Hepatic stellate cell (primary cell): ENCODE data around the gene MRPL49.

ENCODE experiments used
- DNase-seq: peaks from one replicate; pipeline ENCODE4 v3.0.0; 2011; ENCODE audit warnings: low spot score

MRPL49 gene

DNA sequence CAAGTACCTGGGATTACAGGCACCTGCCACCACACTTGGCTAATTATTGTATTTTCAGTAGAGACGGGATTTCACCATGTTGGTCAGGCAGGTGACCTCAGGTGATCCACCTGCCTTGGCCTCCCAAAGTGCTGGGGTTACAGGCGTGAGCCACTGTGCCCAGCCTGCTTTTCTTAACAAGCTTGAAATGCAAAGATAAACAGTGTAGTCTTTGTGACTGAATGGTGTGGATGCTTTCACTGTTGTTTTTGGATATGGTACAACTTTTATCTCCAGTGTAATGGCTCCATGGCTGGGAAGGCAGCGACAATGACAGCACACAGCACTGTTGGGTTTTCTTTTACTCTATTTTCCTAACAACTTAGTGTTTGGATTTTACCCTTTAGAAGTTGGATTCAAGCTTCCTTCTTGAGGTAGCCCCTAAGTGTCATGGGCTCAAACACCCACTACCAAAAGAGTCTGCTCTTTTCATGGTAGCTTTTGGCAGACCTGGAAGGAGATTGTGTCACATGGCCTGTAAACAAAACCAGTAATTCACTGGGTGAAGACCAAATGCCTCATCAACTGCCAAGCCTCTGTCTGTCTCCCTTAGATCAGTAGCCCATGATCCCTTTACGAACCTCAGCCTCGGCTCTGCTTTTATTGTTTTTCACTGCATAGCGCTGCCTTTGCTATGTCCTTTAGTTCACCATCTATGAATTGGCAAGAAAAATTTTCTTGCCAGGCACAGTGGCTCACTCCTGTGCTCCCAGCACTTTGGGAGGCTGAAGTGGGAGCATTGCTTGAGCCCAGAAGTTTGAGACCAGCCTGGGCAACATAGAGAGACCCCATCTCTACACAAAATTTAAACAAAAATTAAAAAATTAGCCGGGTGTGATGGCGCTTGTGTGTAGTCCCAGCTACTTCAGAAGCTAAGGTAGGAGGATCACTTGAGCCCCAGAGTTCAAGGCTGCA is 19.7 kb upstream of the MRPL49 start:
- DNase-seq: no peak

GRCh38 chr11:65103476-65103875 is 18.6 kb upstream of the MRPL49 start:
- DNase-seq: no peak

DNA sequence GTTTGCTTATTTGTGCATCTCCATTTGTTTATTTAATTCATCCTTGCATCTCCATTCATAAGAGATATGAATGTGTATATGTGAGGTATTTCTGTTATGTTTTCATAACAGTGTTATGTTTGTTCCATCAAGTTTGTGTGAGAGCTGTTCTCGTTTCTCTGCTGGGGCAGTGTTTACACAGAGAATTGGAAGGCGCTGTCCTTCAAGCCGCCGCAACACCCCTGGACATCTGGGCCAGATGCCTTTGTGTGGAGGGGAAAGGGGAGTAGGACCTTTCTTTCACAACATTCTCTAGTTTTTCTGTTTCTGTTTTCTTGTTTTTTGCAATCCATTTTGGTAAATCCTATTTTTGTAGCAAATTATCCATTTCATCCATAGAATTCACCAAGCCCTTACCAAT is 17.5 kb upstream of the MRPL49 start:
- DNase-seq: no peak

- no peak for DNase-seq
Measured at GRCh38 chr11:65107078-65107477, 15.0 kb upstream of the MRPL49 start.

- DNase-seq: no peak
Measured at GRCh38 chr11:65107751-65108468, 14.2 kb upstream of the MRPL49 start.

GRCh38 chr11:65108469-65109123 is 13.5 kb upstream of the MRPL49 start:
- DNase-seq: no peak

- DNase-seq: no peak
Measured at GRCh38 chr11:65109231-65110198, 12.6 kb upstream of the MRPL49 start.

DNA sequence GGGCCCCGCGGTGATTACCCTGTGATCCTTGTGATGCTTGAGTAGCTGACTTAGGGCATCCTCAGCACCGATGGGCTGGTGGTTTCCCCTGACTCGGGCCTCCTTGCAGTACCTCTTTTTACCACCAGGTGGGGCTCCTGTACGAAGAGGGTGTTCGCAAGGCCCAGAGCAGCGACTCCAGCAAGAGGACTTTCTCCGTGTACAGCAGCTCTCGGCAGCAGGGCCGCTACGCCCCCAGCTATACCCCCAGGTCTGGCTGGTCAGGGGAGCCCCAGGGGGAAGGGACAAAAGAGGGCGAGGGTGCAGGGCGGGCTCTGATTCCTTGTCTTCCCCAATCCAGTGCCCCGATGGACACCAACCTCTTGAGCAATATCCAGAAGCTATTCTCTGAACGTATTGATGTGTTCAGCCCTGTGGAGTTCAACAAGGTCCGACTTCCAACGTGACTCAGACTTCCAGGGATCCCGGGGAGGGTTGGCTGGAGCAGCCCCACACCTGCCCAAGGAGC is 11.7 kb upstream of the MRPL49 start:
- peak; percentile 91 for DNase-seq

DNA sequence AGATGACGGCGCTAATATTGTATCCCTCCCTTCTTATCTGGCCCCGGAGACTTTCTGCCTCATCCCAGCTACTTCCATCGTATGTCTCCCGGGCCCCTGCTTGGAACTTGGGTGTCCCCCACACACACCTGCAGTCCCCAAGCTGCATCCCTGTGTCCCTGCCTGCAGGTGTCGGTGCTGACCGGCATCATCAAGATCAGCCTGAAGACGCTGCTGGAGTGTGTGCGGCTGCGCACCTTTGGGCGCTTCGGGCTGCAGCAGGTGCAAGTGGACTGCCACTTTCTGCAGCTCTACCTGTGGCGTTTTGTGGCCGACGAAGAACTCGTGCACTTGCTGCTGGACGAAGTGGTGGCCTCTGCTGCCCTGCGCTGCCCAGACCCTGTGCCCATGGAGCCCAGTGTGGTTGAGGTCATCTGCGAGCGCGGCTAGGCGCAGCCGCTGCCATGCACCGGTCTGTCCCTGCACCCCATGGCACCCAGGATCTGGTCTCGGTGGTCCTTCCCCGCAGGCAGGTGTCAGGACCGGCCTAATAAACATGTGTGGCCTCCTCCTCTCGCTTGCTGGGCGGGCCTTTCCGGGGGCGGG is 10.9 kb upstream of the MRPL49 start:
- no peak for DNase-seq

DNA sequence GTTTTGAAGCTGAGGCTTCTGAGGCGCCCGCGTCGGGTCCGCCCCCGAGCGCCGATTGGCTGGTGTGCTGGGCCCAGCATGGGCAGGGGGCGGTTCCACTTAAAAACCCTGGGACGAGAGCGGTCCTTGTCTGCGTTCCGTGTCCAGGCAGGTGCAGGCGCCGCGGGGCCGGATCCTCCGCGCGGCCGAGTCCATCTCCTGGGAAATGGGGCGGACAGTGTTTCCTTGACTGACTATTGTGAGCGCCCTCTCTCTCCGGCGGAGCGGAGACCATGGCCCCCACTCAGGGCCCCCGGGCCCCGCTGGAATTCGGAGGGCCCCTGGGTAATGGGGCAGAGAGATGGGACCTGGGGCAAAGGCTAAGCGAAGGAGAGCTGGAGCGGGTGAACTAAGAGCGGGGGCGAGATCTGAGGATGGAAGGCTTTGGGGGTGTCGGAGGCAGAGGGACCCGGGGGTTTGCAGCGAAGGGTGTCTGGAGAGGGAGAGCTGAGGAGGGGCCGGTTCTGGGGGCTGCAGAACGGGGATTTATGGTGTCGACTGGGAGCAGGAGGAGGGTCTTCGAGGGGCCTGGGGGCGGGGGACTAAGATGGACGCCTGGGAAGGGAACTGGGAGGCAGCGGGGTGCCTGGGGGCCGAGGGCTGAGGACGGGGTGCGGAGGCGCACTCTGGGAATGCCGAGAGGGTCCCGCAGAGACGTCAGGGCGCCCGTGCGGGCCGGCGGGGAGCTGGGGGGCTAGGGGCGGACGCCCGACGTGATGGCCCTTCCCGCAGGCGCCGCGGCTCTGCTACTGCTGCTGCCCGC is 10.2 kb upstream of the MRPL49 start, which contains the start of gene TM7SF2:
TM7SF2 (plus strand) TSS at position 129 of the 802 bp plus-strand sequence; CDS start at position 273, 144 bp downstream.
- DNase-seq: peak; percentile 98

- DNase-seq: peak; percentile 71
Measured at GRCh38 chr11:65112546-65113360, 9.4 kb upstream of the MRPL49 start.

DNA sequence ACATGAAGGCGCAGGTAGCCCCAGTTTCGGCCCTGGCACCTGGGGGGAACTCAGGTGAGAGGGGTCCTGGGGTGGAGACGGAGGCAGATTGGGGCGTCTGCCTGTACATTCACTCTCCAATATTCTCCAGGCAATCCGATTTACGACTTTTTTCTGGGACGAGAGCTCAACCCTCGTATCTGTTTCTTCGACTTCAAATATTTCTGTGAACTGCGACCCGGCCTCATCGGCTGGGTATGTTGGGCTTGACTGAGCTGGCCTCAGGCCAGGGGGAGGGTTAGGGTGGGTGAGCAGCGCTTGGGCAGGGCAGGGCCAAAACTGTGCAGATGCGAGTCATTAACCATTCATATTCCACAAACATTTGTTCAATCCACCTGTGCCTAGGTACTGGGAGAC is 8.8 kb upstream of the MRPL49 start:
- no peak for DNase-seq

- no peak for DNase-seq
Measured at GRCh38 chr11:65113839-65114238, 8.3 kb upstream of the MRPL49 start.

- no peak for DNase-seq
Measured at GRCh38 chr11:65114538-65115171, 7.5 kb upstream of the MRPL49 start.

DNA sequence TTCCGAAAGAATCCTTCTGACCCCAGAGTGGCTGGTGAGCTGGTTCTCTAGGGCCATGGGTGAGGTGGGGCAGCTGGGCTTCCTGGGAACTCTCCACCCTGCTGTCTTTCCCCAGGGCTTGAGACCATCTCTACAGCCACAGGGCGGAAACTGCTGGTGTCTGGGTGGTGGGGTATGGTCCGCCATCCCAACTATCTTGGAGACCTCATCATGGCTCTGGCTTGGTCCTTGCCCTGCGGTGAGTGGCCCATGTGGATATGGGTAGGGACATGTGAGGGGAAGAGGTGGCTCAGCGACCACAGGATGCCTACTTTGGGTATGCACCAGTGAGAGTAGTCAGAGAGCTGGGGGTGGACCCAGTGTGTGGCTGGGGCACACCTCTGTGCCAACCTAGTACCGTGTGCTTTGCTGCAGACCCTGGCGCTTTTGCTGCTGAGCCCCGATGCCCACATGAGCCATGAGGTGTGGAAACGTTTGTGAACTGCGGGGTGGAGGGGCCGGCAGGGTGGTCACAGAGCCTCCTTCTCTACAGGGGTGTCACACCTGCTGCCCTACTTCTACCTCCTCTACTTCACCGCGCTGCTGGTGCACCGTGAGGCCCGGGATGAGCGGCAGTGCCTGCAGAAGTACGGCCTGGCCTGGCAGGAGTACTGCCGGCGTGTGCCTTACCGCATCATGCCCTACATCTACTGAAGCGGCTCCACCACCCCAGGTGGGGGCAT is 6.6 kb upstream of the MRPL49 start:
- no peak for DNase-seq

DNA sequence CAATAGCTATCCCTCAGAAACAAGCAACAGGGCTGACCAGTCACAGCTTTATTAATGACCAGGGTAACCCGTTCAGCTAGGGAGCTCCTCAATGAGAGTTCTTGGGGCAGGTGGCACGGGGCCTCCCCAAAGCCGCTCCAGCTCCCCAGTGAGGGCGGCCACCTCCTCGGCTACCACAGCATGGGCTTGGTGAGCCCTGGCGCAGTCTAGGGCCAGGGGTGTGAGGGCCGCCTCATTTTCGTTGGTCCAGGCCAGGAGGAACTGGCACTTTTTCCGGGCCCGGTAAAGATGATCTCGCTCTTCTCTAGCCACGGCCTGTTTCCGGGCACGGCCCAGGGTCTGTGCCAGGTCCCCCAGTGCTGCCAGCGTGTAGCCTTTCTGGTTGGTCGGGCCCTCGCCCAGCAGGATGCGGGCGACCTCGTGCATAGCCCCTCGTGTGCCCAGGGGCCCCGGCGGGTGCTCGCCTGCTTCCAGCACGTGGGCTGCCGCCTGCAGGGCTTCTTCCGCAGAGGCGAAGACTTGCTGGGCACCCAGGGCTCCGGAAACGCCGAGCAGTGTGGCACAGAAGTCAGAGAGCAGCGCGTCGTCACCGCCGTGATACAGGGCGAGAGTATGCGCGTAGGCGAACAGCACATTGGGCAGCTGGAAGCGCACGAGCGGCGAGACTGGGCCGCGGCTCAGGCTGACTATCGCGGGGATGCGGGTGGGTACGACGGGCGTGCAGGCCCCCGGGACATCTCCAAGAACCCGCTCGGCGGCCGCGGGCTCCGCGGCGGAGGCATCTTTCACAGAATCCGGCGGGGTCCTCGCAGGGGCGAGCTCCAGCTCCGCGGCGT is 5.5 kb upstream of the MRPL49 start:
- DNase-seq: no peak
